Ovary (tissue), 9 donors: ENCODE results near the gene PSMD1. TPM values are rescaled to one million over a fixed set of nuclear protein-coding genes. Genes with fewer than 3 reads are reported as not detected.
A peak's percentile ranks its signal among the peaks of the same experiment; 100 is the strongest.
"Not testable (repeated sequence)": the region's sequence is repeated elsewhere in the genome, so short reads cannot be mapped to it uniquely, and the experiment has no call there.

Experiments
- DNase-seq, 5 donors: peaks; one replicate each; pipeline ENCODE4 v3.0.0-alpha.2; 2019 to 2020
- H3K27ac ChIP-seq, 2 donors: fragments of 200-600 bp; one replicate each; pipeline versions ENCODE4 v1.5.1 to v1.8.0; 2019 to 2022
- H3K27me3 ChIP-seq: fragments of 200-600 bp; one replicate; pipeline ENCODE4 v1.8.0; 2022
- H3K36me3 ChIP-seq: fragments of 200-600 bp; sonication (generic); one replicate; pipeline ENCODE4 v1.5.1; 2019
- H3K4me1 ChIP-seq: one replicate; pipeline ENCODE4 v1.8.1; 2013; ENCODE audit warnings: mild to moderate bottlenecking, moderate library complexity; ENCODE audit not compliant: insufficient read depth
- H3K4me3 ChIP-seq: fragments of 200-600 bp; sonication (generic); one replicate; pipeline ENCODE4 v1.5.1; 2017
- H3K9me3 ChIP-seq, 2 donors: fragments of 200-600 bp in 1 of 2; sonication (generic) in 1 of 2; one replicate each; pipeline versions ENCODE4 v1.5.1 to v1.8.1; 2013 to 2019; ENCODE audit warnings: mild to moderate bottlenecking in 1 of 2, moderate library complexity in 1 of 2
- CTCF ChIP-seq, 3 donors: fragments of 450-650 bp in 2 of 3; fragments of 200-600 bp in 1 of 3; IDR thresholded peaks; one replicate each; pipeline versions ENCODE4 v1.5.1 to v1.8.0; 2016 to 2022; ENCODE audit warnings: antibody characterized with exemption in 3 of 3, mild to moderate bottlenecking in 1 of 3
- EP300 ChIP-seq: sonication (generic); formaldehyde crosslinking; IDR thresholded peaks from one replicate; pipeline ENCODE4 v1.6.1; 2017; ENCODE audit warnings: antibody characterized with exemption
- POLR2A ChIP-seq: fragments of 450-650 bp; IDR thresholded peaks from one replicate; pipeline ENCODE4 v1.6.1; 2017; ENCODE audit warnings: antibody characterized with exemption, mild to moderate bottlenecking, moderate library complexity
- WGBS, 3 donors: extraction: QIAGEN DNeasy Blood & Tissue Kit in 1 of 3; methylation state at CpG; one replicate each; pipeline versions ENCODE4 v1.1.5 to v1.1.7; 2013 to 2017; 5-methylcytosine and 5-hydroxymethylcytosine counted together
- intact Hi-C, 4 donors: fragments of 100-400 bp; cut with DNase I; formaldehyde crosslinking; loops; one replicate each; pipeline versions ENCODE4 v1.11.0 to v1.15.1; 2022 to 2023
- polyA plus RNA-seq, 2 donors: library from polyadenylated mRNA; stranded (reverse); fragments of 200-250 nt in 1 of 2; fragments of 350-450 nt in 1 of 2; fragmentation: Illumina TruSeq in 1 of 2; extraction: RNeasy Lipid Tissue Mini Kit (QIAGEN cat#74804) in 1 of 2; gene quantifications; one replicate each; pipeline ENCODE4 v1.2.3, GENCODE V29; 2013 to 2014
- total RNA-seq, 7 donors: library from RNA; depleted of rRNA in 2 of 7; stranded (reverse); fragments of >200 nt in 2 of 7; fragmentation: NEBNext Ultra II Directional in 3 of 7; extraction: Animal tissue kit (Norgen Biotek cat#: 25700) in 3 of 7; gene quantifications; one replicate each; pipeline versions ENCODE4 v1.1.0 to v1.2.4, GENCODE V29; 2016 to 2023
- donor health status: DM: no; HTN: no; CAD: no; lungs with moderate emphysema.
- donor health status: DM: no; HTN: no; CAD: no.
- donor health status: Bipolar disorder and iron deficiency.
- donor health status: DM: yes; HTN: yes; CAD: no.
- donor health status: DM: no; HTN: no; CAD: no.
- donor health status: DM: yes; HTN: yes; CAD: no.

Gene PSMD1
- total and polyA plus RNA-seq, 9 donors: 19.0 to 73.2 (median 57.8) TPM

- Histone ChIP-seq H3K36me3 (no peaks in the 10 kb centered on the region), H3K27ac (no peak overlapping the region), H3K4me3 (no peak overlapping the region), H3K9me3 (no peaks in the 10 kb centered on the region), H3K4me1 (peaks cover 5% of the 10 kb centered on the region), H3K27me3 (no peaks in the 10 kb centered on the region)
- 85 to 90% (median 86%) methylated on average over 3 of the region's 3 CpGs for WGBS, 3 donors
- DNase-seq: no peak
- TF ChIP-seq CTCF (IDR thresholded peaks at IDR 0.05) (no peak), POLR2A (no peak), EP300 (no peak)
- intact Hi-C loops: loop anchor here (5.0 to 10.0 kb wide), 2 partner anchors 88 to 91 kb away; no protein-coding TSS in a partner anchor
These were observed 136.5 kb downstream of the PSMD1 start for GRCh38 chr2:231193216-231193615.

- H3K27ac ChIP-seq: no peak overlapping the region
- no peak for DNase-seq
- no peak overlapping the region for H3K4me3 ChIP-seq
- peaks cover 7% of the 10 kb centered on the region for H3K4me1 ChIP-seq
- intact Hi-C loops: loop anchor here in 1 of 4 donors (10.0 kb wide), 1 partner anchor 92 kb away; no protein-coding TSS in a partner anchor
- TF ChIP-seq POLR2A (no peak), CTCF (IDR thresholded peaks at IDR 0.05) (no peak), EP300 (no peak)
- no peaks in the 10 kb centered on the region for H3K27me3 ChIP-seq
- H3K36me3 ChIP-seq: no peaks in the 10 kb centered on the region
- no peaks in the 10 kb centered on the region for H3K9me3 ChIP-seq
- 84 to 89% (median 88%) methylated on average over 5 of the region's 5 CpGs for WGBS, 3 donors
These were observed 139.9 kb downstream of the PSMD1 start for GRCh38 chr2:231196592-231196991.

GRCh38 chr2:231197196-231197595, 140.5 kb downstream of the PSMD1 start:
- intact Hi-C loops: loop anchor here in 1 of 4 donors (10.0 kb wide), 1 partner anchor 92 kb away; no protein-coding TSS in a partner anchor
- H3K4me3 ChIP-seq, H3K27me3 ChIP-seq, H3K36me3 ChIP-seq, H3K27ac ChIP-seq, H3K9me3 ChIP-seq, H3K4me1 ChIP-seq, DNase-seq: not testable (repeated sequence)
- 86 to 91% (median 87%) methylated on average over 7 of the region's 7 CpGs for WGBS, 3 donors

- H3K27me3 ChIP-seq: no peaks in the 10 kb centered on the region
- no peaks in the 10 kb centered on the region for H3K36me3 ChIP-seq
- 10 to 12% (median 11%) methylated on average over 11 of the region's 11 CpGs for WGBS, 3 donors
- H3K4me1 ChIP-seq: peaks cover 2% of the 10 kb centered on the region
- TF ChIP-seq CTCF (IDR thresholded peaks at IDR 0.05): no peak
- no peak for TF ChIP-seq EP300
- TF ChIP-seq POLR2A: no peak
- no peaks in the 10 kb centered on the region for H3K9me3 ChIP-seq
- peak overlapping the region; percentile 77 for H3K4me3 ChIP-seq
- intact Hi-C loops: loop anchor here in 1 of 4 donors (10.0 kb wide), 1 partner anchor 93 kb away; no protein-coding TSS in a partner anchor
- DNase-seq: no peak
- peak overlapping the region in 1 of 2 donors; percentile 72 for H3K27ac ChIP-seq
These were observed 141.1 kb downstream of the PSMD1 start for GRCh38 chr2:231197706-231198290.
